HEK293 (cell line): ENCODE measurements around the gene BAZ2B.

Experiments
- CTCF ChIP-seq: fragments of 450-650 bp; formaldehyde crosslinking; IDR thresholded peaks from 2 replicates; pipeline ENCODE4 v1.5.1; 2016; ENCODE audit warnings: missing biosample characterization, missing genetic modification characterization
- SCRT1 ChIP-seq: fragments of 450-650 bp; formaldehyde crosslinking; IDR thresholded peaks from 2 replicates; pipeline ENCODE4 v1.5.1; 2016; ENCODE audit warnings: missing biosample characterization, missing genetic modification characterization, borderline replicate concordance
- SCRT2 ChIP-seq: fragments of 450-650 bp; formaldehyde crosslinking; IDR thresholded peaks from 2 replicates; pipeline ENCODE4 v1.5.1; 2016; ENCODE audit warnings: missing biosample characterization, missing genetic modification characterization
- YY1 ChIP-seq: fragments of 450-650 bp; formaldehyde crosslinking; IDR thresholded peaks from 2 replicates; pipeline ENCODE4 v1.5.1; 2018; ENCODE audit warnings: missing biosample characterization, missing genetic modification characterization
- ZIC2 ChIP-seq: fragments of 450-650 bp; formaldehyde crosslinking; IDR thresholded peaks from 2 replicates; pipeline ENCODE4 v1.5.1; 2016; ENCODE audit warnings: missing biosample characterization, missing genetic modification characterization
- ZNF146 ChIP-seq: fragments of 450-650 bp; formaldehyde crosslinking; IDR thresholded peaks from 2 replicates; pipeline ENCODE4 v1.5.1; 2016; ENCODE audit warnings: missing biosample characterization, missing genetic modification characterization
- ZNF24 ChIP-seq: fragments of 450-650 bp; formaldehyde crosslinking; IDR thresholded peaks from 2 replicates; pipeline ENCODE4 v1.5.1; 2016; ENCODE audit warnings: missing biosample characterization, missing genetic modification characterization
- ZNF274 ChIP-seq, 2 experiments: fragments of 200-500 bp in 1 of 2; fragments of 450-650 bp in 1 of 2; sonication (Bioruptor generic) in 1 of 2; formaldehyde crosslinking in 1 of 2; IDR thresholded peaks; 2 replicates each; pipeline versions ENCODE4 v1.5.1 to v1.6.1; 2014 to 2016; ENCODE audit warnings: borderline replicate concordance in 1 of 2, inconsistent platforms in 1 of 2, low read length in 1 of 2, missing biosample characterization in 1 of 2, missing genetic modification characterization in 1 of 2
- ZNF768 ChIP-seq: fragments of 450-650 bp; formaldehyde crosslinking; IDR thresholded peaks from 2 replicates; pipeline ENCODE4 v1.5.1; 2018; ENCODE audit warnings: missing biosample characterization, mild to moderate bottlenecking, missing genetic modification characterization
- TF ChIP-seq, protein P1 (sequence below): fragments of 450-650 bp; formaldehyde crosslinking; IDR thresholded peaks from 2 replicates; pipeline ENCODE4 v1.5.1; 2017; ENCODE audit warnings: missing biosample characterization, missing genetic modification characterization
- TF ChIP-seq, protein P2 (sequence below): fragments of 450-650 bp; formaldehyde crosslinking; IDR thresholded peaks from 2 replicates; pipeline ENCODE4 v1.5.1; 2016; ENCODE audit warnings: missing biosample characterization, missing genetic modification characterization

- TF ChIP-seq ZNF274 (IDR thresholded peaks at IDR 0.05; ENCODE audit: low read length): no peak
- TF ChIP-seq ZNF274 (tag by site-specific recombination; IDR thresholded peaks at IDR 0.05; ENCODE audit: borderline replicate concordance): no peak
- TF ChIP-seq ZNF24 (tag by site-specific recombination): no peak
- TF ChIP-seq CTCF: no peak
- TF ChIP-seq ZNF768 (tag by site-specific recombination): no peak
- TF ChIP-seq, protein P1, sequence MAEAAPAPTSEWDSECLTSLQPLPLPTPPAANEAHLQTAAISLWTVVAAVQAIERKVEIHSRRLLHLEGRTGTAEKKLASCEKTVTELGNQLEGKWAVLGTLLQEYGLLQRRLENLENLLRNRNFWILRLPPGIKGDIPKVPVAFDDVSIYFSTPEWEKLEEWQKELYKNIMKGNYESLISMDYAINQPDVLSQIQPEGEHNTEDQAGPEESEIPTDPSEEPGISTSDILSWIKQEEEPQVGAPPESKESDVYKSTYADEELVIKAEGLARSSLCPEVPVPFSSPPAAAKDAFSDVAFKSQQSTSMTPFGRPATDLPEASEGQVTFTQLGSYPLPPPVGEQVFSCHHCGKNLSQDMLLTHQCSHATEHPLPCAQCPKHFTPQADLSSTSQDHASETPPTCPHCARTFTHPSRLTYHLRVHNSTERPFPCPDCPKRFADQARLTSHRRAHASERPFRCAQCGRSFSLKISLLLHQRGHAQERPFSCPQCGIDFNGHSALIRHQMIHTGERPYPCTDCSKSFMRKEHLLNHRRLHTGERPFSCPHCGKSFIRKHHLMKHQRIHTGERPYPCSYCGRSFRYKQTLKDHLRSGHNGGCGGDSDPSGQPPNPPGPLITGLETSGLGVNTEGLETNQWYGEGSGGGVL (tag by site-specific recombination): no peak
- TF ChIP-seq, protein P2, sequence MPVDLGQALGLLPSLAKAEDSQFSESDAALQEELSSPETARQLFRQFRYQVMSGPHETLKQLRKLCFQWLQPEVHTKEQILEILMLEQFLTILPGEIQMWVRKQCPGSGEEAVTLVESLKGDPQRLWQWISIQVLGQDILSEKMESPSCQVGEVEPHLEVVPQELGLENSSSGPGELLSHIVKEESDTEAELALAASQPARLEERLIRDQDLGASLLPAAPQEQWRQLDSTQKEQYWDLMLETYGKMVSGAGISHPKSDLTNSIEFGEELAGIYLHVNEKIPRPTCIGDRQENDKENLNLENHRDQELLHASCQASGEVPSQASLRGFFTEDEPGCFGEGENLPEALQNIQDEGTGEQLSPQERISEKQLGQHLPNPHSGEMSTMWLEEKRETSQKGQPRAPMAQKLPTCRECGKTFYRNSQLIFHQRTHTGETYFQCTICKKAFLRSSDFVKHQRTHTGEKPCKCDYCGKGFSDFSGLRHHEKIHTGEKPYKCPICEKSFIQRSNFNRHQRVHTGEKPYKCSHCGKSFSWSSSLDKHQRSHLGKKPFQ (tag by site-specific recombination): no peak
- no peak for TF ChIP-seq SCRT1 (tag by site-specific recombination)
- no peak for TF ChIP-seq SCRT2 (tag by site-specific recombination)
- no peak for TF ChIP-seq YY1 (tag by site-specific recombination)
- no peak for TF ChIP-seq ZNF146 (tag by site-specific recombination)
- TF ChIP-seq ZIC2 (tag by site-specific recombination): no peak
Measured at GRCh38 chr2:159461076-159461475, 155.3 kb downstream of the BAZ2B start.
